Activated naive CD8-positive, alpha-beta T cell (primary cell): ENCODE measurements around the gene NUP62.

Source experiments
- H3K27ac Mint-ChIP-seq: one replicate; pipeline ENCODE4 v1.8.0; 2021; ENCODE audit warnings: mixed read lengths
- H3K27me3 Mint-ChIP-seq: one replicate; pipeline ENCODE4 v1.8.0; 2021; ENCODE audit warnings: mixed read lengths
- H3K36me3 Mint-ChIP-seq: one replicate; pipeline ENCODE4 v1.8.0; 2021; ENCODE audit warnings: mixed read lengths
- H3K4me1 Mint-ChIP-seq: one replicate; pipeline ENCODE4 v1.8.0; 2021; ENCODE audit warnings: low read depth, mixed read lengths
- H3K4me3 Mint-ChIP-seq: one replicate; pipeline ENCODE4 v1.8.0; 2021; ENCODE audit warnings: mild to moderate bottlenecking, mixed read lengths
- H3K9me3 Mint-ChIP-seq: one replicate; pipeline ENCODE4 v1.8.0; 2021; ENCODE audit warnings: low read depth, mixed read lengths

NUP62 gene

GRCh38 chr19:49857061-49857837 lies 72.1 kb downstream of the NUP62 start:
- Mint-ChIP-seq H3K27ac (no peak overlapping the region), H3K36me3 (no peaks in the 10 kb centered on the region), H3K27me3 (no peaks in the 10 kb centered on the region), H3K4me1 (peaks cover 12% of the 10 kb centered on the region), H3K4me3 (no peak overlapping the region), H3K9me3 (no peaks in the 10 kb centered on the region)
